ENCODE data around the gene CCDC66. TPM values are rescaled to one million over a fixed set of nuclear protein-coding genes. Genes with fewer than 3 reads are reported as not detected.
A peak's percentile ranks its signal among the peaks of the same experiment; 100 is the strongest.

CCDC66 gene
- total RNA-seq, 1 donor from 2014 or later, result 38.8 TPM

DNA sequence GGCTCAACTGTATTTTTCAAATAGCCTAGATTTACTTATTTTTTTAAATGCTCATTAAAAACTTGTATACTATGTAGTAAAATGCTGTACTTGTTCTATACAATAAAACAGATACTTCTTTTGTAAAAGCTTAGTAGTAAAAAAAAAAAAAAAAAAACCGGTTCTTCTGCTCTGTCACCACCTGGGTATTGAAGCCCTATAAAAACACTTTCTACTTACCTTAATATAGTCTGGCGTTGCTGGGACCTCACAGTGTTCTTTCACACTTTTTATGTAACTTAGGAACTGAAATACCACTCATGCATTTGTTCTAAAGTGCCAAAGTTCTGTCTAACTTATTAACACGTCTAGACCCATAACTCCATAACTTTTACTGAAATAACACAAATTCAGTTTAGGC lies 64.7 kb downstream of the CCDC66 start:
- peak; percentile 26 for DNase-seq (ENCODE audit: low spot score)

DNA sequence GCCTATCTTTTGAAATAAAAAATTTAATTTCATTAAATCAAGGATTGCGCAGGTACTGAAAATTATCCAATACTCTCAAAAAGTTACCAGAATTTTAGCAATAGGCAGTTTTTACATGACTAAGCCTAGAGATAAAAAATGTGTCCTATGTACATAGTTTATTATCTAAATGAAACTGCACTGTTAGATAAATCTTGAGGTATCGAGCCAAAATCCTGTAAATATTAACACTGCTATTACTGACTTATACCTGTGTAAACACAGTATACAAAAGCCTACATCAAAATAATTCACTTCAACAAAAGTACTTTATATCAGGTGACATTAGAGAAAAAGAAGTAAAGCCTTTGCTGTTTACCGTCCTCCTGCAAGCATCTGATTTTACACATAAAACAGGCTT lies 65.4 kb downstream of the CCDC66 start:
- DNase-seq (ENCODE audit: low spot score), result no peak

- DNase-seq (ENCODE audit: low spot score), result peak; percentile 48
These were observed 67.8 kb downstream of the CCDC66 start for GRCh38 chr3:56624725-56625124.

- no peak for DNase-seq (ENCODE audit: low spot score)
These were observed 72.1 kb downstream of the CCDC66 start for GRCh38 chr3:56629047-56629446.

DNA sequence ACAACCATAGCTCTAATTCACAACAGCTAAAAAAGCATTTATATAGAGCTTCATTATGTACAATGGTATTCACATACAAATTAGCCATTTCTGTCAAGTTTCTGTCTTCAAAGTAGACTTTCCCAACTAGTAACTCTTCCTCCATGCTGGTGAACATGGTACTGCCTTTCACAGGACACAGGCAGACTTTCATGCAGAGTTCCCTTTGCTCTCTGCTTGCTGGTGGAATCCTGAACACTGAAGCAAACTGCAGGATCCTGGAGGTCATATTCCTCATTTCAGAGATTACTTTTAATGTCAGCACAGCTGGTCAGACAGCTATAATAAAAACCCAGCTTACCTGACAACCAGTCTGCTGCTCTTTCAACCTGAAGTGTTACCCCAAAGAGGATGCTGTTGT lies 72.5 kb downstream of the CCDC66 start:
- DNase-seq (ENCODE audit: low spot score), result no peak

GRCh38 chr3:56630966-56631365 lies 74.0 kb downstream of the CCDC66 start:
- no peak for DNase-seq (ENCODE audit: low spot score)

DNA sequence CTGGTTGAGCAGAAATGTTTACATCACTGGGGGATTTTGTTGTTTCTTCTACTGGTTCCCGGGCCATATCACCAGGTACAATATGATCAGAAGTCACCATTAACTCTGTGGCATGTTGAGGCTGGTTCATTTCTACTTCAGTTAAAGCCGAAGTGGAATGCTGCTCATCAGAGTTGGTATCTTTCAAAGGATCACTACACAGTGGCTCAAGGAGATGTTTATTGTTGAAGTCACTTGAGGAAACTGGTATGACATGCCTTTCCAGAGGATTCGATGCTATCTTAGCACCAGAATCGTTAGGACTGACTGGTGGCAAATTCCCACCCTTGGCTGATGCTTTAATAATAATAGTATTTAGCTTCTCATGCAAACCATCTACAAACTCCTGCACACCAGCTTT lies 76.2 kb downstream of the CCDC66 start:
- peak; percentile 52 for DNase-seq (ENCODE audit: low spot score)

DNA sequence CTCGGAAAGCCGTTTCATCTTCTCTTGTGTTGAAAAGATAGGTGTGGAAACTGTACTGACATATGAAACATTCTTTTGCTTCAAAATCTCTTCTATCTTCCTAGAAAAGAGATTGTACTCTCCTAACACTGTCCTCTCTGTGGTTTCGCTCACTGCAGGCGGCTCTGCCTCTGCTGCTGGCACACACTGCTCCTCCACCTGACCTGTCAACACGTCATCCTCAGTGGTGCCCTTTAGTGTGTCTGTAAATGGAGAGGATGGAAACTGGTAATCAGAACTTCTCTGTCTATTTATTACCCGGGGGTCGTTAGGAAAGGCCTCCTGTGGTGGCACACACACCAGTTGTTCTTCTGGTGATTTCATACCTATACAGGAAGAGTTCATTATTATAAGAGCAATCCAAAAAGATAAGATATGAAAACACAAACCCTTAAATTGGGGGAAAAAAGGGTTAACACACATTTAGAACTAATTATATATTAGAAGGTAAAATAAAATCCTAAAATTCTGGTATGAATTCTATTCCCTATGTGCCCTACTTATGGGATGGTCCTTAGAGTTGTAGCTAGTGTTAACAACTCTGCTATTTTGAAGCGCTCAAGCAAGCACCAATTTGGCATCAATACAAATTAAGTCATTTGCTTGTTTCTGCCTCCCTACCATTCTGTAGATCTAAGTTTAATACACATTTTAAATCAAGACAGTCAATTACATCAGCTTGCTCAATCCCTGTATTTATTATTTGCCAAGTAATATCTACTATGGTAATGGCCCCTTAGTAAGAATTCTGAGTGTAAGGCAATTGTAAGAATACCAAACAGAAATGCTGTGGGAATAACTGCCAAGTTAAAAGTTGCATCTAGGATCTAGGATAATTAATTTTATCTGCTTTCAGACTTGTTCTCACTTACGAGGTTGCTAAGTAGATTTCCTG lies 76.9 kb downstream of the CCDC66 start:
- DNase-seq (ENCODE audit: low spot score), result no peak

- DNase-seq (ENCODE audit: low spot score), result no peak
These were observed 88.4 kb downstream of the CCDC66 start for GRCh38 chr3:56645407-56645806.

- DNase-seq (ENCODE audit: low spot score), result no peak
These were observed 97.5 kb downstream of the CCDC66 start for GRCh38 chr3:56654460-56654859.

GRCh38 chr3:56655709-56656108 lies 98.7 kb downstream of the CCDC66 start:
- no peak for DNase-seq (ENCODE audit: low spot score)

DNA sequence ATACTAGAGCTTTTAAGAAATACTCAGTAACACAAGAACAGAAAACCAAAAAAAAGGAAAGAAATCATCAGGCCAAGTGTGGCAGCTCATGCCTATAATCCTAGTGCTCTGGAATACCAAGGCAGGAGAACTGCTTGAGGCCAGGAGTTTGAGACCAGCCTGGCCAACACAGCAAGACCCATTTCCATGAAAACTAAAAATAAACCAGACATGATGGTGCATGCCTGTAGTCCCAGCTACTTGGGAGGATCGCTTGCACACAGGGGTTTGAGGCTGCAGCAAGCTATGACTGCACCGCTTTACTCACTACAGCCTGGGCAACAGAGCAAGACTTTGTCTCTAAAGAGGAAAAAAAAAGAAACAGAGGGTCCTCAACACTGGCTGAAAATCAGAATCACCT lies 107.8 kb downstream of the CCDC66 start:
- DNase-seq (ENCODE audit: low spot score), result no peak

- no peak for DNase-seq (ENCODE audit: low spot score)
These were observed 111.1 kb downstream of the CCDC66 start for GRCh38 chr3:56667973-56668579.

Other genes starting within 250 kb of the CCDC66 start
- 33.5 TPM for gene ERC2, start 88.7 kb upstream of the CCDC66 start, total RNA-seq (ENCODE audit: insufficient read depth, low replicate concordance)
- gene TASOR, start 126.1 kb downstream of the CCDC66 start, total RNA-seq (ENCODE audit: insufficient read depth, low replicate concordance), result 188 TPM
- gene ARHGEF3, start 244.8 kb downstream of the CCDC66 start, total RNA-seq (ENCODE audit: insufficient read depth, low replicate concordance), result 9.9 TPM